GM18519 (cell line): ENCODE measurements around the gene RND1.
"Not testable (repeated sequence)": the region's sequence is repeated elsewhere in the genome, so short reads cannot be mapped to it uniquely, and the experiment has no call there.

Source experiments
- ATAC-seq: cut with Tn5 transposase; IDR thresholded peaks from one replicate; pipeline ENCODE4 v1.9.1; 2021; ENCODE audit warnings: mild to moderate bottlenecking, moderate library complexity; ENCODE audit not compliant: unreplicated experiment, low FRiP score

Gene RND1

GRCh38 chr12:48869191-48869590 is 3.5 kb upstream of the RND1 start:
- ATAC-seq: no peak

- no peak for ATAC-seq
These were observed 2.8 kb upstream of the RND1 start for GRCh38 chr12:48868451-48868850.

DNA sequence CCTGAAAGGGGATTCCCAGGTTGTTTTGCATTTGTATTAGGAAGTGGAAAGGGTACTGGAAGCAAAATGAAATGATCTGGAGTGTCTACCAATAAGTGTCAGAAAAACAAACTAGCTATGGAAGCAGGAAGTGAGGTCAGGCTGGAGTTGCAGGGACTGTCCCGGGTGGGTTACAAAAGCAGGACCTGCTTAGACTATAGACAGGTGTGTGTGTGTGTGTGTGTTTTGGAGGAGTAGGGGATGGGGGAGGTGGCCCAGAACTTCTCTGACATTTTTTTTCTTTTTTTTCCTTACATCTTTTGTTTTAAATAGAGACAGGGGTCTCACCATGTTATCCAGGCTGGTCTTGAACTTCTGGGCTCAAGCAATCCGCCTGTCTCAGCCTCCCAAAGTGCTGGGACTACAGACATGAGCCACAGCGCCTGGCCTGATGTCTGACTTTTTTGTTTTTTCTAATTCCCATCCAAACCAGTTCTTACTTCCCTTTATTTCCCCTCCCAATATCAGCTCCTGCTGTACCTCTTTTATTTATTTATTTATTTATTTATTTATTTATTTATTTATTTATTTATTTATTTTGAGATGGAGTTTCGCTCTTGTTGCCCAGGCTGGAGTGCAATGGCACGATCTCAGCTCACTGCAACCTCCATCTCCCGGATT is 512 bp upstream of the RND1 start:
- ATAC-seq: no peak

GRCh38 chr12:48863291-48863690 is 2.4 kb downstream of the RND1 start:
- ATAC-seq: no peak

- no peak for ATAC-seq
These were observed 2.9 kb downstream of the RND1 start for GRCh38 chr12:48862760-48863159.

GRCh38 chr12:48861111-48861510 is 4.6 kb downstream of the RND1 start:
- no peak for ATAC-seq

DNA sequence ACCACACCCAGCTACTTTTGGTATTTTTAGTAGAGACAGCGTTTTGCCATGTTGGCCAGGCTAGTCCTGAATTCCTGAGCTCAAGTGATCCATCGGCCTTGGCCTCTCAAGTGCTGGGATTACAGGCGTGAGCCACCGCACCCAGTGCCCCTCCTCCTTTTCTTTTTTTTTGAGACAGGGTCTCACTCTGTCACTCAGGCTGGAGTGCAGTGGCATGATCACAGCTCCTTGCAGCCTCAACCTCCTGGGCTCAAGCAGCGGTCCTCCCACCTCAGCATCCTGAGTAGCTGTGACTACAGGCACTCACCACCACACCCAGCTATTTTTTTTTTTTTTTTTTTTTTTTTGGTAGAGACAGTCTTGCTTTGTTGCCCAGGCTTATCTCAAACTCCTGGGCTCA is 5.4 kb downstream of the RND1 start:
- ATAC-seq: not testable (repeated sequence)

DNA sequence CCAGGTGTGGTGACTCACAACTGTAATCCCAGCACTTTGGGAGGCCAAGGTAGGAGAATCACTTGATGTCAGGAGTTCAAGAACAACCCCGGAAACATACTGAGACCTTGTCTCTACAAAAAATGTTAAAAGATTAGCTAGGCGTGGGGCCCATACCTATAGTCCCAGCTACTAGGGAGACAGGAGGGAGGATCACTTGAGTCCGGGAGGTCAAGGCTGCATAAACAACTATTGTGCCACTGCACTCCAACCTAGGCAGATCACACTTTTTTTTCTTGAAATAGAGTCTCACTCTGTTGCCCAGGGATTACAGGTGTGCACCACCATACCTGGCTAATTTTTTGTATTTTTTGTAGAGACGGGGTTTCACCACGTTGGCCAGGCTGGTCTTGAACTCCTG is 6.1 kb downstream of the RND1 start:
- ATAC-seq: no peak

- no peak for ATAC-seq
These were observed 7.6 kb downstream of the RND1 start for GRCh38 chr12:48858043-48858442.

DNA sequence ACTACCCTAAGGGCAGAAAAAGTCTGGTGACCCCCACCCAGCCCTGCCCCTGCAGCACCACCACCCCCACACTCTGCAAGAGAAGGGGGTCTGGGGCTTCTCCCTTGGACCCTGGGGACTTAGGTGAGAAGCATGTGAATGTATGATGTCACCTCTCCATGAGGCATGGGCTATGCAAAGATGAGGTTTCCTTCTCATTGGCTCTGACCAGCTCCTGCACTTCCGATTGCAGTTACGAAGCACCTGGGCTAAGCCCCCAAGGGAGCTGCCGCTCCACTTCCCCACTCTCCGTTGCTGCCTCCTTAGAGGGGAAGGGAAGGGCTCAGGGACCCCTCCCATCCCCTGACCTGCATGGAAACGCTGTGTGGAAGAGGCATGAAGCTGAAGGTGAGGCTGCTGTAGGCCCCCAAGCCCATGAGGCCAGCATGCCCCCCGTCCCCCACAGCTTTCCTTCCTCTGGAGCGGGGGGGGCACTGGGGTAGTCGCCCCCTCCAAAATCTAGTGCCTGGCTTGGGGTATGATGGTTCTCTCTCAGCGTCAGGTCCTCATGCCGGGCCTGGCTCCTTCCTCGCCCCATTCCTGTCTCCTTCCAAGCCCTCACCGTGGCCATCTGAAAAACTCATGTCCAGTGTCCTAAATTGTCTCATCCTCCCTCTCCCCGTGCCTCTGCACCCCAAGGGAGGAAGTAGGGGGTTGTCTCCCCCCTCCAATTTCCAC is 8.2 kb downstream of the RND1 start:
- ATAC-seq: no peak

DNA sequence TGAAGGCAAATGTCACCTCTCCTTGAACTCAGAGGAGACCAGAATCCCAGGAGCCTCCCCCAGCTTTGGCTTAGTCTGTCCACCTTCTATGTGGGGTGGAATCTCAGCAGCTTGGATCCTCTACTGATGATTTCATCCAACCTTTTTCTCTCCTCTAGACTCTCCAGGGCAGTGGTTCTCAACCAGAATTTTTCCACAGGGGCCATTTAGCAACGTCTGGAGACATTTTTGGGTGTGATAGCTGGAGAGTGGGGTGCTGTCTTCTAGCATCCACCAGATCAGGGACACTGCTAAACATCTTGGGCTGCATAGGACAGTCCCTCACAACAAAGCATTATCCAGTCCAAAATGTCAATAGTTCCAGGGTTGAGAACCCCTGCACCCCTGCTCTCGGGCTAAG is 9.3 kb downstream of the RND1 start:
- no peak for ATAC-seq

DNA sequence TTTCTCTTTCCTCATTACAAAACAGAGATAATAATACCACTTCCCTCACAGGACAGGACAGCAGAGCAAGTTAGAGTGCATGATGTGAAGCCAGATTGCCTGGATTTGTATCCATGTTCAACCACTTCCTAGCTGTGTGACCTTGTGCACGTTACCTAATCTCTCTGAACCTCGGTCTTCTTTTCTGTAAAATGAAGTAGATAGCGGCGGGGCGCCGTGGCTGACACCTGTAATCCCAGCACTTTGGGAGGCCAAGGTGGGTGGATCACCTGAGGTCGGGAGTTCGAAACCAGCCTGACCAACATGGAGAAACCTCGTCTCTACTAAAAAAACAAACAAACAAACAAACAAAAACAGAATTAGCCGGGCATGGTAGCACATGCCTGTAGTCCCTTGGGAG is 10.7 kb downstream of the RND1 start:
- ATAC-seq: not testable (repeated sequence)

DNA sequence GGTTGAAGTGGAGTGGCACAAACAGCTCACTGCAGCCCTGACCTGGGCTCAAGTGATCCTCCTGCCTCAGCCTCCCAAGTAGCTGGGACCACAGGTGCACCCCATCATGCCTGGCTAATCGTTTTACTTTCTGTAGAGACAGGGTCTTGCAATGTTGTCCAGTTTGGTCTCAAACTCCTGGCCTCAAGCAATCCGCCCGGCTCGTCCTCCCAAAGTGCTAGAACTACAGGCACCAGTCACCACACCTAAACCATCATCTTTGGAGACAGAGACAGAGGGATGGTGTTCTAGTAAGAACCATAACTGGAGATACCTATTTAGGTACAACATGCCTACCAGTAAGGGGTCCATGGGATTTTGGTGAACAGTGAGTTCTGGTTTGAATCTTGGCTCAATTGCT is 11.2 kb downstream of the RND1 start:
- no peak for ATAC-seq

DNA sequence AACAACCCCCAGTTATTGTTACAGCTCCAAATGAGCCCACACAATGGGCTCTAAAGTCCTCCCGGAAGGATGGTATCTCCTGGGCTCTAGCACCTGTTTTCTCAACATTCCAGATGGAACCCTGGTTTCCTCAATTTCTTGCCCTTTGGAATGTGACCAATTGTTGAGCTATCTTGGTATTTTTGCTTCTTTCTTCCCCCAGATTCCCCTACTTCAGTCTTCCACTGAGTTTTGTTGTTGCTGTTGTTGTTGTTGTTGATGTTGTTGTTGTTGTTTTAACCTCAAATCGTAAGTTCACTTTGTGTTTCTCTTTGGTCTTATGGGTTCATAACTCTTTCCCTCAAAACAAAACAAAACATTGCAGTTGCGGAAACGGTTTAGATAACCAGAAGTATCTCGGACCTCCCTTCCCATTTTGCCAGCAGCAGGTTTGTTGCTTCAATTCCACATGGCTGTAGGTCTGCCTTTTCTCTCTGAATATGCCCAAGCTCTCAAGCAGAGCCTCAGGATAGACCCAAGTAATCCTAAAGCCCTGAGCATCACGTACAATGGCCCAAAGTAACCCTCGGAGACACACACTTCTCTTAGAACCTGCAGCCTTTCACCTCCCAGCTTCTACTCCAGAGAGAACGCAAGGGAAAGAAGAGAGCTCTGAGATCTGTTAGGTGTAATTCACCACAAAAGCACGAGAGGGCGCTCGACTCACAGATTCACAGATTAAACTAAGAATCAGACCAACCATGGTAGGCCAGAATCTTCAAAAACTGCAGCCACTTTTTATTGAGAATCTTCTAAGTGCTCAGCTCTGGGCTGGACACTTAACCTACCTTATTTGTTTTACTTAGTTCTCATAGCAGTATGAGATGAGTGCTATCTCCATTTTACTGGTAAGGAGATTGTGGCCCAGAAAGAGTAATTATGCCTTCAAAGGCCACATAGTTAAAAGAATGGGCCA is 12.7 kb downstream of the RND1 start:
- no peak for ATAC-seq

DNA sequence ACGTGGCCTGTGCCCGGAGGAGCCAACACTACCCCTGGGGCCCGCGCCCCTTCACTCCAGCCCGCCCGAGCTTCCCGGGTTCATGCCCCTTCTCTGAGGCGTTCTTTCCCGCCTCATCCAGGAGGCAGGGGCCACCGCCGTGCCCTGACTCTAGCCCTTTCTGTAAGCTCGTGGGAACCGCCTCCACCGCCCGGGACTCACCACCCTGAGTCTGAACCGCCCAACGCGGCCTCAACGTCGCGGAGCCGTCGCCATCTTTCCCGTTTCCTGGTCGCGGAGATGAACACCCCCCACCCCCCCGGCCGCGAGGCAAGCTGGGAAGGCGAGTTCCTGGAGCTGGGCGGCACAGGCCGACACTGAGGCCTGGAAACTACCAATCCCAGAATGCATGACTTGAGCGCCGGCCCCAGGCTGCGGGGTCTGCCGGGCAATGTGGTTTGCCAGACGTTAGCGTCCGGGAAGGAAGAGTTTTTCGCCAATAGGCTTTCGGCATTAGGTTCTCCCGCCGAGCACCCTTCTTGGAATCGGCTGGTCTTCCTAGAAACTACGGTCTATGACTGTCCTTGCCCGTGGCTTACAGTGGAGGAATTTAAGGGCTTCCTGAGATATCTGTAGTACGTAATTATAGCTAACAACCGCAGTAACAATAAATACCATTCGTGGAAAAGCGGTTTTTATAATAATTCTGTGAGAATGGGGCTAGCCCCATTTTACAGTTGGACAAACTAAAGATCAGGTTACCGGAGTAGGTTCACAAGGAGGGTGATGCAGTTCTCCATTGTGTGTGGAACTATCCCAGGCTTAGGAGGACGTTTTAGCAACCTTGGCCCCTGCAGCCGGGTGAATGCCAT is 13.6 kb downstream of the RND1 start, which contains the start of gene DDX23:
TSS of gene DDX23 (minus strand) at position 281 of the 851 bp plus-strand sequence. CDS start 6,381 bp downstream, outside the sequence.
- ATAC-seq: peak; percentile 87

GRCh38 chr12:48842021-48842420 is 23.6 kb downstream of the RND1 start:
- not testable (repeated sequence) for ATAC-seq

GRCh38 chr12:48838048-48838447 is 27.6 kb downstream of the RND1 start:
- no peak for ATAC-seq

- ATAC-seq: no peak
These were observed 33.2 kb downstream of the RND1 start for GRCh38 chr12:48832321-48833060.

GRCh38 chr12:48831257-48831656 is 34.4 kb downstream of the RND1 start:
- no peak for ATAC-seq
